Osteoblast (primary cell): ENCODE measurements around the gene AP2A1. TPM values are rescaled to one million over a fixed set of nuclear protein-coding genes. Genes with fewer than 3 reads are reported as not detected.

Source experiments
- DNase-seq: peaks from one replicate; pipeline ENCODE4 v3.0.0; 2011; ENCODE audit warnings: low spot score, mixed read lengths; ENCODE audit not compliant: insufficient read length; ENCODE audit errors: missing footprints
- H2AFZ ChIP-seq: 2 replicates; pipeline ENCODE4 v1.6.0; 2011; ENCODE audit warnings: mild to moderate bottlenecking, low read length
- H3K27ac ChIP-seq: 2 replicates; pipeline ENCODE4 v1.5.1; 2011; ENCODE audit warnings: mild to moderate bottlenecking, low read depth, low read length, moderate library complexity
- H3K27me3 ChIP-seq: 2 replicates; pipeline ENCODE4 v1.6.0; 2012; ENCODE audit warnings: mild to moderate bottlenecking, control low read depth, inconsistent platforms, low read length, moderate library complexity; ENCODE audit not compliant: insufficient read depth
- H3K36me3 ChIP-seq: 2 replicates; pipeline ENCODE4 v1.5.1; 2011; ENCODE audit warnings: mild to moderate bottlenecking, low read length, control low read depth, moderate library complexity; ENCODE audit not compliant: insufficient read depth
- H3K4me1 ChIP-seq: 2 replicates; pipeline ENCODE4 v1.5.1; 2011; ENCODE audit warnings: mild to moderate bottlenecking, low read length, control low read depth, moderate library complexity; ENCODE audit not compliant: insufficient read depth
- H3K4me2 ChIP-seq: 2 replicates; pipeline ENCODE4 v1.6.0; 2011; ENCODE audit warnings: mild to moderate bottlenecking, low read length; ENCODE audit not compliant: insufficient read depth
- H3K4me3 ChIP-seq: fragments of 200-600 bp; sonication (generic); 3 replicates; pipeline ENCODE4 v1.5.1; 2012; ENCODE audit warnings: mild to moderate bottlenecking, low read length, inconsistent platforms; ENCODE audit not compliant: insufficient read depth
- H3K79me2 ChIP-seq: 2 replicates; pipeline ENCODE4 v1.6.0; 2012; ENCODE audit warnings: mild to moderate bottlenecking, low read length, control low read depth, inconsistent platforms; ENCODE audit not compliant: insufficient read depth
- H3K9me3 ChIP-seq: 2 replicates; pipeline ENCODE4 v1.5.1; 2011; ENCODE audit warnings: low read depth, low read length, control low read depth
- H4K20me1 ChIP-seq: 2 replicates; pipeline ENCODE4 v1.6.0; 2012; ENCODE audit warnings: mild to moderate bottlenecking, low read length, control low read depth; ENCODE audit not compliant: insufficient read depth
- total RNA-seq: library from RNA; depleted of rRNA; stranded (reverse); fragments of >200 nt; gene quantifications from 2 replicates; pipeline ENCODE4 v1.2.3, GENCODE V29; 2012
- TF ChIP-seq, protein P1 (sequence below): IDR thresholded peaks from 2 replicates; pipeline ENCODE4 v1.5.1; 2011; ENCODE audit warnings: mild to moderate bottlenecking, low read depth, low read length, moderate library complexity; ENCODE audit errors: extremely low read depth

Gene AP2A1
- total RNA-seq, 1 donor = 98.1 TPM

DNA sequence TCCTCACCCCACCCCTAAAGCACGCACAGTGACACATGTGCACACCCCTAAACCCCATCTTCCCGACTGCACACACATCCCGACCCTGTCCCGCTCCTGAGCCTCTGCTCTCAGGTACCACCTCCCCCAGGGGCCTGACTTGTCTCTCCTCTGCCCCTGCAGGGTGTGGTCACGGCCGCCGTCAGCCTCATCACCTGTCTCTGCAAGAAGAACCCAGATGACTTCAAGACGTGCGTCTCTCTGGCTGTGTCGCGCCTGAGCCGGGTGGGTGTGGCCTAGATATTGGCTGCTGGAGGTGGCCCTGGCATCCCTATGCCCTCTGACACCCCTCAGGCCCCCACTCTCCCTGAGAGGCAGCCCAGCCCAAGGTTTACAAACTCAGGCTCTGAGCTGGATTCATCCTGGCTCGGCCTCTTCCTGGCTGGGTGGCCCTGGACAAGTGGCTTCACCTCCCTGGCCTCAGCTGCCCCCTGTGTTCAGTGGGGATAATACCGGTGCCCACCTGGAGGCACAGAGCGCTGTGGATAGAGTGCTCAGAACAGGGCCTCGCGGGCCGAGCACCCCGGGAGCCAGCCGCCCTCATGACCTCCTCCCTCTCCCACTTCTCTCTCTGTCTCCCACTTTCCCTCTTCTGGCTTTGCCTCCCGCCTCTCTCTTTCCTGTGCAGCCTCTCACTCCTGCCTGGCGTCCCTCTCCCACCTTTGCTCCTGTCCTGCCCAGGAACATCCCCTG is 26.2 kb downstream of the AP2A1 start:
- no peaks in the 10 kb centered on the region for H3K4me1 ChIP-seq
- H2AFZ ChIP-seq = no peak overlapping the region
- H4K20me1 ChIP-seq = peaks cover 37% of the 10 kb centered on the region
- peaks cover 31% of the 10 kb centered on the region for H3K79me2 ChIP-seq
- no peak overlapping the region for H3K27ac ChIP-seq
- no peak overlapping the region for H3K4me2 ChIP-seq
- TF ChIP-seq, protein P1, sequence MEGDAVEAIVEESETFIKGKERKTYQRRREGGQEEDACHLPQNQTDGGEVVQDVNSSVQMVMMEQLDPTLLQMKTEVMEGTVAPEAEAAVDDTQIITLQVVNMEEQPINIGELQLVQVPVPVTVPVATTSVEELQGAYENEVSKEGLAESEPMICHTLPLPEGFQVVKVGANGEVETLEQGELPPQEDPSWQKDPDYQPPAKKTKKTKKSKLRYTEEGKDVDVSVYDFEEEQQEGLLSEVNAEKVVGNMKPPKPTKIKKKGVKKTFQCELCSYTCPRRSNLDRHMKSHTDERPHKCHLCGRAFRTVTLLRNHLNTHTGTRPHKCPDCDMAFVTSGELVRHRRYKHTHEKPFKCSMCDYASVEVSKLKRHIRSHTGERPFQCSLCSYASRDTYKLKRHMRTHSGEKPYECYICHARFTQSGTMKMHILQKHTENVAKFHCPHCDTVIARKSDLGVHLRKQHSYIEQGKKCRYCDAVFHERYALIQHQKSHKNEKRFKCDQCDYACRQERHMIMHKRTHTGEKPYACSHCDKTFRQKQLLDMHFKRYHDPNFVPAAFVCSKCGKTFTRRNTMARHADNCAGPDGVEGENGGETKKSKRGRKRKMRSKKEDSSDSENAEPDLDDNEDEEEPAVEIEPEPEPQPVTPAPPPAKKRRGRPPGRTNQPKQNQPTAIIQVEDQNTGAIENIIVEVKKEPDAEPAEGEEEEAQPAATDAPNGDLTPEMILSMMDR = no peak
- no peak overlapping the region for H3K4me3 ChIP-seq
- H3K9me3 ChIP-seq = no peaks in the 10 kb centered on the region
- no peaks in the 10 kb centered on the region for H3K27me3 ChIP-seq
- peak; percentile 47 for DNase-seq
- H3K36me3 ChIP-seq = peaks cover 65% of the 10 kb centered on the region

GRCh38 chr19:49793561-49793840 is 26.7 kb downstream of the AP2A1 start:
- peaks cover 62% of the 10 kb centered on the region for H3K36me3 ChIP-seq

DNA sequence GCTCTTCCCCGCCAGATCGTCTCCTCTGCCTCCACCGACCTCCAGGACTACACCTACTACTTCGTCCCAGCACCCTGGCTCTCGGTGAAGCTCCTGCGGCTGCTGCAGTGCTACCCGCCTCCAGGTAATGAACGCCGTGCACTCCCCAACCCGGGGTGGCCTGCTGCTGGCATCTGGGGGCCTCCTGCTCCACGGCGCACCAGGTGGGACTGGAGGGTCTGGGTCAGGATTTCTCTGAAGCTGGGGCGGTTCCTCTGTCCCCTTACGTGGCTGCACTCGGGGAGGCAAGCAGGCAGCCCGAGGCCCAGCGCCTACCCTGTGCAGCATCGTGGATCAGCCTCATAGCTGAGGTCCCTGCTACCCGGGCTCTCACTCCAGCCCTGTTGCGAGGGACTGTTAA is 28.8 kb downstream of the AP2A1 start:
- H3K9me3 ChIP-seq = no peaks in the 10 kb centered on the region
- H3K79me2 ChIP-seq = peaks cover 11% of the 10 kb centered on the region
- H3K4me3 ChIP-seq = no peak overlapping the region
- H3K27ac ChIP-seq = no peak overlapping the region
- no peaks in the 10 kb centered on the region for H3K4me1 ChIP-seq
- DNase-seq = no peak
- no peak overlapping the region for H2AFZ ChIP-seq
- peaks cover 74% of the 10 kb centered on the region for H3K36me3 ChIP-seq
- H3K4me2 ChIP-seq = no peak overlapping the region
- no peaks in the 10 kb centered on the region for H3K27me3 ChIP-seq
- peaks cover 24% of the 10 kb centered on the region for H4K20me1 ChIP-seq
- TF ChIP-seq, protein P1 = no peak

More at GRCh38 chr19:49793561-49793840, 26.7 kb downstream of the AP2A1 start:
- Histone ChIP-seq H3K4me1 (no peaks in the 10 kb centered on the region), H3K4me2 (no peak overlapping the region), H3K9me3 (no peaks in the 10 kb centered on the region), H4K20me1 (peaks cover 33% of the 10 kb centered on the region), H3K27me3 (no peaks in the 10 kb centered on the region), H3K27ac (no peak overlapping the region), H3K79me2 (peaks cover 26% of the 10 kb centered on the region), H3K4me3 (no peak overlapping the region), H2AFZ (no peak overlapping the region)
- TF ChIP-seq, protein P1 = no peak
- DNase-seq = peak; percentile 77

DNA sequence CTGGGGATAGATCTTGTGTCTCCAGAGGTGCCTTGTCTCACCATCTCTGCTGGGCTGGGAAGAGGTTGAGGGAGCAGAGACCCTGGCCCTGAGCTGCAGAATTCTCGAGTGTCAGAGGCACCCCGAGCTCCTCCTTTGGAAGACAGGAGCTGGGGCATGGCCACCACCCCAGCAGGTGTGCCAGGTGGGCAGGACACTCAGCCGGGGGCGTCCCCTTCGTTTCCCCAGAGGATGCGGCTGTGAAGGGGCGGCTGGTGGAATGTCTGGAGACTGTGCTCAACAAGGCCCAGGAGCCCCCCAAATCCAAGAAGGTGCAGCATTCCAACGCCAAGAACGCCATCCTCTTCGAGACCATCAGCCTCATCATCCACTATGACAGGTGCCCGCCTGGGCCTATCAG is 31.8 kb downstream of the AP2A1 start:
- H3K27me3 ChIP-seq = no peaks in the 10 kb centered on the region
- no peak overlapping the region for H3K27ac ChIP-seq
- H3K4me2 ChIP-seq = no peak overlapping the region
- peaks cover 3% of the 10 kb centered on the region for H3K4me1 ChIP-seq
- H2AFZ ChIP-seq = no peak overlapping the region
- TF ChIP-seq, protein P1 = no peak
- DNase-seq = peak; percentile 80
- no peaks in the 10 kb centered on the region for H3K9me3 ChIP-seq
- H3K79me2 ChIP-seq = peaks cover 5% of the 10 kb centered on the region
- no peak overlapping the region for H3K4me3 ChIP-seq
- peaks cover 12% of the 10 kb centered on the region for H4K20me1 ChIP-seq
- H3K36me3 ChIP-seq = peaks cover 76% of the 10 kb centered on the region
